ENCODE data around the gene PCSK7. TPM values are rescaled to one million over a fixed set of nuclear protein-coding genes. Genes with fewer than 3 reads are reported as not detected.
A peak's percentile ranks its signal among the peaks of the same experiment; 100 is the strongest.

The PCSK7 gene
- total RNA-seq, 1 experiment from 2014 or later, result 50.7 TPM

DNA sequence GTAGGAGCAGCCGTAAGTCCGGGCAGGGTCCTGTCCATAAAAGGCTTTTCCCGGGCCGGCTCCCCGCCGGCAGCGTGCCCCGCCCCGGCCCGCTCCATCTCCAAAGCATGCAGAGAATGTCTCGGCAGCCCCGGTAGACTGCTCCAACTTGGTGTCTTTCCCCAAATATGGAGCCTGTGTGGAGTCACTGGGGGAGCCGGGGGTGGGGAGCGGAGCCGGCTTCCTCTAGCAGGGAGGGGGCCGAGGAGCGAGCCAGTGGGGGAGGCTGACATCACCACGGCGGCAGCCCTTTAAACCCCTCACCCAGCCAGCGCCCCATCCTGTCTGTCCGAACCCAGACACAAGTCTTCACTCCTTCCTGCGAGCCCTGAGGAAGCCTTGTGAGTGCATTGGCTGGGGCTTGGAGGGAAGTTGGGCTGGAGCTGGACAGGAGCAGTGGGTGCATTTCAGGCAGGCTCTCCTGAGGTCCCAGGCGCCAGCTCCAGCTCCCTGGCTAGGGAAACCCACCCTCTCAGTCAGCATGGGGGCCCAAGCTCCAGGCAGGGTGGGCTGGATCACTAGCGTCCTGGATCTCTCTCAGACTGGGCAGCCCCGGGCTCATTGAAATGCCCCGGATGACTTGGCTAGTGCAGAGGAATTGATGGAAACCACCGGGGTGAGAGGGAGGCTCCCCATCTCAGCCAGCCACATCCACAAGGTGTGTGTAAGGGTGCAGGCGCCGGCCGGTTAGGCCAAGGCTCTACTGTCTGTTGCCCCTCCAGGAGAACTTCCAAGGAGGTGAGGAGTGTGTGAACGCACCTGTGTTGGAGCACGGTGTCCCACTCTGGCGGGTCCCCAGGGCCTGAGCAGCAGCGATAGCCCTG is 32.6 kb downstream of the PCSK7 start, which contains the start of gene TAGLN:
Gene TAGLN, plus strand, starts transcription at position 318 of the 863 bp plus-strand sequence. CDS start 3,644 bp downstream, outside the sequence.
- no peak within 1 kb of the TSS for H2BK20ac ChIP-seq (ENCODE audit: low read depth, low read length, poor library complexity, severe bottlenecking)
- H3T11ph ChIP-seq (ENCODE audit: low read length), result no peak within 1 kb of the TSS
- Mint-ChIP-seq H3K27me3 (ENCODE audit: low read depth) (no peaks in the 10 kb centered on the region), H3K4me1 (peaks cover 35 to 40% of the 10 kb centered on the region in 2 experiments), H3K4me3 (peak within 1 kb of the TSS; percentile 70 to 74), H3K27ac (peak within 1 kb of the TSS; percentile 75 to 91 (median 89); a peak in 6 of 7 replicates), H3K9me3 (peaks cover 0 to 3% of the 10 kb centered on the region in 2 experiments; a peak in 1 of 5 replicates), H3K36me3 (ENCODE audit: insufficient read depth in 1 of 3, low read depth in 3 of 3) (peaks cover 3 to 28% (median 18%) of the 10 kb centered on the region in 3 experiments; a peak in 6 of 7 replicates)
- WGBS (ENCODE audit: extremely low coverage, insufficient read length, low lambda C conversion rate), result no CpG with 5 or more reads among the region's 34 CpGs
- no peaks in the 10 kb centered on the region for H3K27me3 ChIP-seq (ENCODE audit: insufficient read depth, low read length)
- no peak within 1 kb of the TSS for H2BK12ac ChIP-seq (ENCODE audit: insufficient read length, low read depth, low read length)
- H3K23me2 ChIP-seq (ENCODE audit: insufficient read length, low read depth, low read length, poor library complexity, severe bottlenecking), result peaks cover 8% of the 10 kb centered on the region
- no peaks in the 10 kb centered on the region for H4K20me1 ChIP-seq (ENCODE audit: control insufficient read depth, insufficient read depth, insufficient read length)
- H2AK5ac ChIP-seq (ENCODE audit: insufficient read length, low read length), result no peak within 1 kb of the TSS
- TF ChIP-seq, protein P1, sequence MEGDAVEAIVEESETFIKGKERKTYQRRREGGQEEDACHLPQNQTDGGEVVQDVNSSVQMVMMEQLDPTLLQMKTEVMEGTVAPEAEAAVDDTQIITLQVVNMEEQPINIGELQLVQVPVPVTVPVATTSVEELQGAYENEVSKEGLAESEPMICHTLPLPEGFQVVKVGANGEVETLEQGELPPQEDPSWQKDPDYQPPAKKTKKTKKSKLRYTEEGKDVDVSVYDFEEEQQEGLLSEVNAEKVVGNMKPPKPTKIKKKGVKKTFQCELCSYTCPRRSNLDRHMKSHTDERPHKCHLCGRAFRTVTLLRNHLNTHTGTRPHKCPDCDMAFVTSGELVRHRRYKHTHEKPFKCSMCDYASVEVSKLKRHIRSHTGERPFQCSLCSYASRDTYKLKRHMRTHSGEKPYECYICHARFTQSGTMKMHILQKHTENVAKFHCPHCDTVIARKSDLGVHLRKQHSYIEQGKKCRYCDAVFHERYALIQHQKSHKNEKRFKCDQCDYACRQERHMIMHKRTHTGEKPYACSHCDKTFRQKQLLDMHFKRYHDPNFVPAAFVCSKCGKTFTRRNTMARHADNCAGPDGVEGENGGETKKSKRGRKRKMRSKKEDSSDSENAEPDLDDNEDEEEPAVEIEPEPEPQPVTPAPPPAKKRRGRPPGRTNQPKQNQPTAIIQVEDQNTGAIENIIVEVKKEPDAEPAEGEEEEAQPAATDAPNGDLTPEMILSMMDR (conservative IDR thresholded peaks at IDR 0.05), result no peak
- H2BK5ac ChIP-seq (ENCODE audit: insufficient read length, low read length), result no peak within 1 kb of the TSS
- peak within 1 kb of the TSS; percentile 91 for H3K18ac ChIP-seq (ENCODE audit: insufficient read length, low read depth, low read length)
- no peaks in the 10 kb centered on the region for H3K4me1 ChIP-seq (ENCODE audit: insufficient read depth, low read length)
- DNase-seq, result peak; percentile 89
- H2AFZ ChIP-seq (ENCODE audit: low read length), result no peak within 1 kb of the TSS
- H3K27ac ChIP-seq (ENCODE audit: insufficient read length, low read depth, low read length), result peak within 1 kb of the TSS; percentile 7
- H4K5ac ChIP-seq (ENCODE audit: insufficient read length, low read depth, low read length), result no peak within 1 kb of the TSS
- peaks cover 3% of the 10 kb centered on the region; the same call in 1 of the 2 replicates for H3K79me2 ChIP-seq (ENCODE audit: insufficient read depth, low read length)
- no peaks in the 10 kb centered on the region for H3K9me3 ChIP-seq (ENCODE audit: control insufficient read depth, low read depth, low read length)
- no peak within 1 kb of the TSS for H3K56ac ChIP-seq (ENCODE audit: insufficient read length, low read depth, low read length)
- H3K23ac ChIP-seq (ENCODE audit: insufficient read length, low read depth, low read length), result no peak within 1 kb of the TSS
- H4K8ac ChIP-seq (replicated peaks; ENCODE audit: insufficient read length, low read depth, low read length), result no peak within 1 kb of the TSS
- no peaks in the 10 kb centered on the region for H3K79me1 ChIP-seq (ENCODE audit: insufficient read depth, low read depth, low read length, poor library complexity, severe bottlenecking)
- H4K91ac ChIP-seq (ENCODE audit: insufficient read length, low read depth, low read length), result peak within 1 kb of the TSS; percentile 20
- peak within 1 kb of the TSS; percentile 4; the same call in 1 of the 2 replicates for H3K4ac ChIP-seq (ENCODE audit: low read depth, low read length)
- H3K4me2 ChIP-seq (ENCODE audit: insufficient read depth, insufficient read length, low read length), result peak within 1 kb of the TSS; percentile 72
- H3K14ac ChIP-seq (ENCODE audit: insufficient read depth, low read length), result peak within 1 kb of the TSS; percentile 88
- peak within 1 kb of the TSS; percentile 69 for H3K9ac ChIP-seq (ENCODE audit: extremely low read depth, insufficient read length, low read length)
- no peak within 1 kb of the TSS for H2BK120ac ChIP-seq (ENCODE audit: low read depth, low read length, poor library complexity, severe bottlenecking)
- no peak within 1 kb of the TSS for H2BK15ac ChIP-seq (ENCODE audit: low read depth, low read length)
